Stomach smooth muscle (tissue), 2 donors: Measurements from ENCODE around the gene ZBTB37.
"Not testable (repeated sequence)": the region's sequence is repeated elsewhere in the genome, so short reads cannot be mapped to it uniquely, and the experiment has no call there.

Experiments
- H3K27ac ChIP-seq: one replicate; pipeline ENCODE4 v1.7.0; 2013; ENCODE audit warnings: mild to moderate bottlenecking, low read length, inconsistent platforms
- H3K27me3 ChIP-seq, 2 donors: one replicate each; pipeline ENCODE4 v1.7.0; 2013; ENCODE audit warnings: low read length in 2 of 2; ENCODE audit not compliant: insufficient read depth in 2 of 2, control insufficient read depth in 1 of 2
- H3K36me3 ChIP-seq, 2 donors: one replicate each; pipeline ENCODE4 v1.7.0; 2013; ENCODE audit warnings: low read length in 2 of 2; ENCODE audit not compliant: control insufficient read depth in 2 of 2, insufficient read depth in 2 of 2
- H3K4me1 ChIP-seq: one replicate; pipeline ENCODE4 v1.7.0; 2013; ENCODE audit warnings: low read length; ENCODE audit not compliant: control insufficient read depth, insufficient read depth
- H3K4me3 ChIP-seq, 2 donors: one replicate each; pipeline ENCODE4 v1.7.0; 2013; ENCODE audit warnings: low read length in 2 of 2
- H3K9ac ChIP-seq, 2 donors: one replicate each; pipeline ENCODE4 v1.7.0; 2013; ENCODE audit warnings: low read length in 2 of 2, mild to moderate bottlenecking in 1 of 2
- H3K9me3 ChIP-seq, 2 donors: one replicate each; pipeline ENCODE4 v1.7.0; 2013; ENCODE audit warnings: low read length in 2 of 2; ENCODE audit not compliant: control insufficient read depth in 2 of 2
- donor health status: healthy.
- donor health status: Pancreatic carcinoma.

The ZBTB37 gene

DNA sequence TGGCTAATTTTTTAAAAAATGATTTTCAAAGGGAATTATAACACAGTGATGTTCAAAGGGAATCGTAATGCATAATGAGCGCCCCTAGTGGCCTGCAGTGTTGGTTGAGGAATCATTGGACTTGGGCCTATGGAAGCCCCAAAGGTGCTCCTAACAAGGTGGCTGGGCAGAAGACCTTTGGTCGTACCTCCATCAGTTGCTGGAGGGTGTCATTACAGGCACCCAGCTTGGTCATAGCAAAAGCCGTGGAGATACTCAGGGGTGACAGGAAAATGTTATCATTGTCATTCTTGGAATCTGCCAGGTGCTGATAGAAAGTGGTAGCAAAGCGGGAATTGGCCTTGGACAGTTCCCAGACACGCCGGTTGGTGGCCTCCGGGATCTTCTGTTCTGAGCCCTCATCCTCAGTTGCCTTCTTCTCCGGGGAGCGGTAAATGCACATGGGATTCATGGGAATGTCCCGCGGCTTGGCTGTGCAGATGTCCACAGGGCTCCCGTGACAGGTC, 46.2 kb downstream of the ZBTB37 start:
- no peak overlapping the region for H3K4me3 ChIP-seq
- peaks cover 0 to 1% of the 10 kb centered on the region in 2 donors for H3K36me3 ChIP-seq
- H3K27me3 ChIP-seq, result no peaks in the 10 kb centered on the region
- peaks cover 0 to 5% of the 10 kb centered on the region in 2 donors for H3K9me3 ChIP-seq
- no peak overlapping the region for H3K9ac ChIP-seq
- H3K27ac ChIP-seq, result no peak overlapping the region
- no peaks in the 10 kb centered on the region for H3K4me1 ChIP-seq

DNA sequence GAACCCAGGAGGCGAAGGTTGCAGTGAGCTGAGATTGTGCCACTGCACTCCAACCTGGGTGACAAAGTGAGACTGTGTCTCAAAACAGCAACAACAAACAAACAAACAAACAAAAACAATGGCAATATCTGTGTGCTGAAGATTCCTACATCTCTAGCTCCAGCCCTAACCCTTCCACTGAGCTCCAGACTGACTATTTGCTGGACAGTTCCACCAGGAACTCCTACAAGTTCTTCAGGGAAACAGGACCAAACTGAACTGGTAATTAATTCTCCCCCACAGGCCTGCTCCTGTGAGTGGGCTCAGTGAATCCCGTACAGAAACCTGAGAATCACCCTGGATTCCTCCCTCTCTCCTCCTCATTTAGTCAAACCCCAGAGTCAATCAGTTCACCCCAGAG, 47.4 kb downstream of the ZBTB37 start:
- H3K36me3 ChIP-seq, result no peaks in the 10 kb centered on the region
- H3K27ac ChIP-seq, result no peak overlapping the region
- peaks cover 0 to 5% of the 10 kb centered on the region in 2 donors for H3K9me3 ChIP-seq
- no peaks in the 10 kb centered on the region for H3K4me1 ChIP-seq
- no peak overlapping the region for H3K9ac ChIP-seq
- no peak overlapping the region for H3K4me3 ChIP-seq
- H3K27me3 ChIP-seq, result no peaks in the 10 kb centered on the region

DNA sequence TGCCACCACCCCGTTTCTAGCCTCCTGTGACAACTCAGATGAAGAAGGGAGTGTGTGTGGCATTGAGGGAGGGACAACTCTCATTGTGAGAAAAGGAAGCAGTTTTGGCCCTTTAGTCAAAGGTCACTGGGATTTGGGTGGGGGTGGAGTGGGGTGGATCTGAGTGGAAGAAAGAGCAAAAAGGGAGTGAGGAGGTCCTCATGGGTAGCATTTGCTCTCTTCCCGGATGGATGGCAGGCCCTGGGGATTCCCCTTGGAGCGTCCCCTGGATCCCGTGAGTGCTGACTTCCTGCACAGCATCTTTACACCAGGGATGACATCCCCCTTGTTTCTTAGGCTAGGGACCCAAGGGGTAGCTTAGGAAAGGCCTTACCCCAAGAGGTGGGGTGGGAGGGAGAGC, 48.5 kb downstream of the ZBTB37 start:
- Histone ChIP-seq H3K4me1 (no peaks in the 10 kb centered on the region), H3K27me3 (no peaks in the 10 kb centered on the region), H3K9ac (no peak overlapping the region), H3K4me3 (no peak overlapping the region), H3K36me3 (no peaks in the 10 kb centered on the region), H3K9me3 (peaks cover 0 to 5% of the 10 kb centered on the region in 2 donors), H3K27ac (no peak overlapping the region)

DNA sequence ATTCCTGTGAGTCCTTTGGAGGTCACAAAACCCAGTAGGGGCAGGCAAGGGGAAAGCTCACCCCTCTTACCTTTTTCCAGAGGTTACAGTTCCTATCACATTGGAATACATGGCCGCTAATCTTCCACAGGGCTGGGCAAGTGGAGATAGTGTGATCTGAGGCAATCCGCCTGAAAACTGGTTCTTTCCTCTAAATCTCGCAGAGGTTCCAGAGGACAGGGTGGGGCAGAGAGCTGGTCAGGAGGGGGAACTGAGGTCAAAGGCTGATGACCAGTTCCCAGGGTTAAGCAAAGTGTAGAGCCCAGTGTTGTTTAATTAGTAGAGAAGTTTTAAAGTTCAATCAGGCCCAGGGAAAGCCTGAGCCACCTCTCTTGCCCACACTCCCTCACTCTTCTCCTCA, 49.0 kb downstream of the ZBTB37 start, which contains the start of gene SERPINC1:
TSS of gene SERPINC1 (minus strand) at position 179 of the 400 bp plus-strand sequence. CDS start at position 111, 68 bp downstream.
- Histone ChIP-seq H3K27me3 (no peaks in the 10 kb centered on the region), H3K9me3 (peaks cover 0 to 5% of the 10 kb centered on the region in 2 donors), H3K36me3 (no peaks in the 10 kb centered on the region), H3K4me1 (no peaks in the 10 kb centered on the region), H3K27ac (no peak within 1 kb of the TSS), H3K4me3 (no peak within 1 kb of the TSS), H3K9ac (no peak within 1 kb of the TSS)

DNA sequence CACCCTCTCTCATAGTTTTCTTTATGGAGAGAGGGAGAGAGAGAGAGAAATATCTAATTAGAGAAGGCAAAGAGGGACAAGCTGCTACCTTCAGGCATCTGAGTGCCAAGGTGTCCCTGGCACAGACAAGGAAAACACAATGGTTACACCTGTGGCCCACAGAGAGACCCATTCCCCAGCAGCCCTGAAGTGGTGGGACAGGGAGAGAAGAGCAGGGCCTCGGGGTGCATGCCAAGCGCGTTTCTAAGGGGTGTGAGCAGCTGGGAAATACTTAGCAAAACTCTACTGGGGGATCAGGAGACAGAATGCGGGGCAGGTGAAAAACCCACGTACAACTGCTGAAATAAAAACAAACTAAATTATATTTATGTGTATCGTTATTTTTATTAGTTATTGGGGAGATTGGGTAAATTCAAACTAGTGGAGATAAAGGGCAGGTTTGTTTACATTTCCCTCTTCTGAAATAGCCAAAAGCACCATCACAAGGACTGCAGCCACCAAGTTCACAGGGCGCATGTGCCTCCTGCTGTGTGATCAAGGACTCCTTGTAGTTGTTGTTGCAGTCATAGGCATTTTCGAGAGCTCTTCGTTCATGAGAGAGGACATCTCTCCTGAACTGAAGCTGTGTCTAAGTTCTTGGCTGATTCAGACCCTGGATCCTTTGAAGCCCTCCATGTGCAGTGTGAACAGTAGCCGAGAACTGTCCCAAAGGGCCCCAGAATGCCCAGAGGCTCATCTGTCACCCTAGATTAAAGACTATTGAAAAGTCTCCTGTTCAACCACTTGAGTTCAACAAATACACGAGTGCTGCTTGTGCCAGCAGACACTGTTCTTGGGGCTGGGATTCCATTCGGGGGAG, 49.7 kb downstream of the ZBTB37 start:
- Histone ChIP-seq H3K27me3 (no peaks in the 10 kb centered on the region), H3K27ac (no peak overlapping the region)

DNA sequence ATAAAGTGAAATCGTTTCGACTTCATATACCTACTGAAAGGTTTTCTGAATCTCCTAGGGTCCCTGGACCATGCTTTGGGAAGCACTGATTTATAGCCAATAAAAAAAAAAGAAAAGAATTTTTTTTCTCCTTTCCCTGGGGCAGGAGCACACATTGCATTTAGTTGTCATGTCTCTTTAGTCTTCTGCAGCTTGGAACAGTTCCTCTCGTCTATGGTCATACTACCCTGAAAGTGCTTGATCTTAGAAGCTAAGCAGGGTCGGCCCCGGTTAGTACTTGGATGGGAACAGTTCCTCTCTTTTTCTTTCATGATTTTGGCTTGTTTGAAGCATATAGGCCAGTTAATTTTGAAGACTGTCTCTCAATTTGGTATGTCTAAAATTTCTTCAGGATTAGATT, 52.7 kb downstream of the ZBTB37 start:
- Histone ChIP-seq H3K4me1 (no peaks in the 10 kb centered on the region), H3K27ac (no peak overlapping the region), H3K9ac (no peak overlapping the region), H3K36me3 (no peaks in the 10 kb centered on the region), H3K9me3 (no peaks in the 10 kb centered on the region), H3K4me3 (no peak overlapping the region), H3K27me3 (no peaks in the 10 kb centered on the region)

More for the DNA sequence above, 49.7 kb downstream of the ZBTB37 start:
- Histone ChIP-seq H3K4me3 (no peak overlapping the region), H3K4me1 (no peaks in the 10 kb centered on the region), H3K9me3 (peaks cover 0 to 5% of the 10 kb centered on the region in 2 donors), H3K9ac (no peak overlapping the region), H3K36me3 (no peaks in the 10 kb centered on the region)

DNA sequence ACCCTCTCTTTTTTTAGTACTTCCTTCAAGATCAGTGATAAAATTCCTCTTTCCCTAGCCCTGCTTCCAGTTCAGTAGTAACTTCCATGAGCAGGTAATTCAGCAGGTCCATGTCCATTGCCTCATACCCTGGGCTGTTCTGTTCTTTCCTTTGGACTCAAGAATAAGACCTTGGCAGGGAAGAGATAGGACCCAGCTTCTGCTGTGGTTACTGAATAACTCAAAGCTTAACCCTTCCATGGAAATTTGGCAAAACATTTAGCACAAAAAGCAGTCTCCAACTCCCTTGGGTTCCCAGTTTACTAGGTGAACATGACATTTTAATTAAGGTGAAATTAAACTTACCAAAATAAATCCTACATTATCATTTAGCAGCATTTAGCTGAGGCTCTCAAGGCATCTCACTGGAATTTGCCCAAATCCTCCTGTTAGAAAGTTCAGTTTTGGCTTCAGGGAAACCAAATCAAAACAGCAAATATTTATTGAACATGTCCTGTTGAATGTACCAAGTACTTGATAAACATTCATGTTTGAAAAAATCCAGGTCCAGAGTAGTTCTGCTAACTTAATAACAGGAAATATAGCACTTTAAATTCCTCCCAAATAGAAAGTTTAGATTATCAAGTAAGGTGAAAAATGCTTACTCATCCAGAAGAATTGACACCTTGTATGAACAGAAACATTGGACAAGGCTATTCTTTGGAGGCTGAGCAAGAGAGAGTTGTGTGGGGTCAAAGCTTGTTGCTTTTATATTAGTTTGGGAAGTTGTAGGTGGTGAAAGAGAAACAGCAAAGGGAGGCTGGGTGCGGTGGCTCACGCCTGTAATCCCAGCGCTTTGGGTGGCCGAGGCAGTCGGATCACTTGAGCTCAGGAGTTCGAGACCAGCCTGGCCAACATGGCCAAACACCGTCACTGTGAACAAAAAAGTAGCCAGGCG, 57.4 kb downstream of the ZBTB37 start:
- Histone ChIP-seq H3K27ac (no peak overlapping the region), H3K4me3 (no peak overlapping the region), H3K9me3 (no peaks in the 10 kb centered on the region), H3K4me1 (no peaks in the 10 kb centered on the region), H3K9ac (no peak overlapping the region), H3K36me3 (no peaks in the 10 kb centered on the region), H3K27me3 (no peaks in the 10 kb centered on the region)

DNA sequence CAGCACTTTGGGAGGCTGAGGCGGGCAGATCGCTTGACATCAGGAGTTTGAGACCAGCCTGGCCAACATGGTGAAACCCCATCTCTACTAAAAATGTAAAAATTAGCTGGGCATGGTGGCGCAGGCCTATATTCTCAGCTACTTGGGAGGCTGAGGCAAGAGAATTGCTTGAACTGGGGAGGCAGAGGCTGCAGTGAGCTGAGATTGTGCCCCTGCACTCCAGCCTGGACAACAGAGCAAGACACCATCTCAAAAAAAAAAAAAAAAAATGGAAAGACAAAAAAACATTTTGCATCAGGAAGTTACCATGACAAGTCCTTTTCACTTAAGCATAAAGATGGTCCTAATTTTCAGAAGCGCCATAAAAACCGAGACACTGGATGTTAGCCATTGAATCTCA, 62.4 kb downstream of the ZBTB37 start:
- H3K9me3 ChIP-seq, H3K9ac ChIP-seq: not testable (repeated sequence)

DNA sequence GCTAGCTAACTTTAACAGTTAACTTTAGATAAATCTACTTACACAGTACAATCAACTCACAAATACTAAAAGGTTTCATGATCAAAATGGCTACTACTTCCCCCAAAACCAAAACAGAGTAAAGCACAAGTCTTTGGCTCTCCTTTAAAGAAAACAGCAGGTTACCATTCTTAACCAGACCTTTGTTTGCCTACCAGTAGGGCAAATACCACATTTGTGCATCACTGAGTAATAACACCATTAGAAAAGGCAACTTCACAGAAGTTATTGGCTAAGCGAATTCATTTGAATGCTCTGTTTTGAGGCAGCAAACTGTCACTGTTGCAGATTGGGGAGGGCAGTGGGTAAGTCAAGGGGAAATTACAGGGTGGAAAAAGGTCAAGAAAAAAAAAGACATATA, 66.3 kb downstream of the ZBTB37 start:
- Histone ChIP-seq H3K27me3 (no peaks in the 10 kb centered on the region), H3K9me3 (no peaks in the 10 kb centered on the region), H3K4me1 (no peaks in the 10 kb centered on the region), H3K27ac (no peak overlapping the region), H3K36me3 (peaks cover 9 to 12% of the 10 kb centered on the region in 2 donors), H3K9ac (no peak overlapping the region), H3K4me3 (no peak overlapping the region)

More for the DNA sequence above, 62.4 kb downstream of the ZBTB37 start:
- H3K36me3 ChIP-seq, H3K4me3 ChIP-seq, H3K27me3 ChIP-seq, H3K4me1 ChIP-seq, H3K27ac ChIP-seq: not testable (repeated sequence)

DNA sequence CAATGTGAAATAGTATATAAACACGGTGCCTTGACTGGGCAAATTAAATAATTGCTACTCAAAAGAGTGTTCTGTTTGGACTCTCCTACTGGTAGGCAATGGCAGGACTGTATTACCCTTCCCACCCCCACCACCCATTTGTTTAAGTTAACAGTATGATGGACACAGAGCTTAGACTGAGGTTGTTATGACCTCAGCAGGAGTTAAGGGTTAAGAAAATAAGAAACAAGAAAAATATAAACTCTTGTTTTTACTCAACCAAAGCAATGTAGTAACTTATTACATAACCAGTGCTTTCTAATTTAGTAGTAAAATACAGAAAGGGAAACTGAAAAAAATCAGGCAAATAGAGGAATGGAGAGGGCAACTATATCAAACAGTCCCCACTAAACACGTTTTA, 68.9 kb downstream of the ZBTB37 start:
- H3K27ac ChIP-seq, result no peak overlapping the region
- H3K4me3 ChIP-seq, result no peak overlapping the region
- no peaks in the 10 kb centered on the region for H3K9me3 ChIP-seq
- H3K27me3 ChIP-seq, result no peaks in the 10 kb centered on the region
- H3K36me3 ChIP-seq, result peaks cover 18 to 21% of the 10 kb centered on the region in 2 donors
- H3K9ac ChIP-seq, result no peak overlapping the region
- H3K4me1 ChIP-seq, result no peaks in the 10 kb centered on the region
